ENCODE results near the gene DAGLA. TPM values are rescaled to one million over a fixed set of nuclear protein-coding genes. Genes with fewer than 3 reads are reported as not detected.

The DAGLA gene
- total RNA-seq, 4 donors from 2014 or later: 0.29 to 5.4 (median 1.9) TPM

GRCh38 chr11:61738776-61739175 is 58.6 kb downstream of the DAGLA start:
- Histone ChIP-seq H3K4me3 (no peak overlapping the region), H3K36me3 (no peaks in the 10 kb centered on the region), H3K9me3 (no peaks in the 10 kb centered on the region), H3K4me1 (no peaks in the 10 kb centered on the region), H3K27me3 (no peaks in the 10 kb centered on the region), H3K27ac (no peak overlapping the region)
- intact Hi-C loops (cut with DNase I; ENCODE audit: low total_unique reads): no loop called here
- no peak for TF ChIP-seq POLR2A (IDR thresholded peaks at IDR 0.05)
- no peak for TF ChIP-seq CTCF (IDR thresholded peaks at IDR 0.05)
- DNase-seq: no peak

- Histone ChIP-seq H3K36me3 (no peaks in the 10 kb centered on the region), H3K9me3 (no peaks in the 10 kb centered on the region), H3K4me1 (no peaks in the 10 kb centered on the region), H3K4me3 (no peak overlapping the region), H3K27me3 (no peaks in the 10 kb centered on the region), H3K27ac (no peak overlapping the region)
- intact Hi-C loops (cut with DNase I; ENCODE audit: low total_unique reads): no loop called here
- TF ChIP-seq POLR2A (IDR thresholded peaks at IDR 0.05): no peak
- TF ChIP-seq CTCF (IDR thresholded peaks at IDR 0.05): no peak
- no peak for DNase-seq
These were observed 59.2 kb downstream of the DAGLA start for GRCh38 chr11:61739413-61739812.

GRCh38 chr11:61739966-61740365 is 59.8 kb downstream of the DAGLA start:
- intact Hi-C loops (cut with DNase I; ENCODE audit: low total_unique reads): no loop called here
- H3K4me3 ChIP-seq: no peak overlapping the region
- no peaks in the 10 kb centered on the region for H3K9me3 ChIP-seq
- no peak for TF ChIP-seq CTCF (IDR thresholded peaks at IDR 0.05)
- no peak for TF ChIP-seq POLR2A (IDR thresholded peaks at IDR 0.05)
- no peaks in the 10 kb centered on the region for H3K36me3 ChIP-seq
- H3K27me3 ChIP-seq: no peaks in the 10 kb centered on the region
- no peak overlapping the region for H3K27ac ChIP-seq
- no peaks in the 10 kb centered on the region for H3K4me1 ChIP-seq
- DNase-seq: no peak

GRCh38 chr11:61742391-61742790 is 62.2 kb downstream of the DAGLA start:
- H3K4me1 ChIP-seq: no peaks in the 10 kb centered on the region
- no peak overlapping the region for H3K27ac ChIP-seq
- H3K9me3 ChIP-seq: no peaks in the 10 kb centered on the region
- intact Hi-C loops (cut with DNase I; ENCODE audit: low total_unique reads): no loop called here
- H3K4me3 ChIP-seq: no peak overlapping the region
- H3K27me3 ChIP-seq: no peaks in the 10 kb centered on the region
- TF ChIP-seq POLR2A (IDR thresholded peaks at IDR 0.05) (no peak), CTCF (IDR thresholded peaks at IDR 0.05) (no peak)
- no peaks in the 10 kb centered on the region for H3K36me3 ChIP-seq
- no peak for DNase-seq

- Histone ChIP-seq H3K4me3 (no peak overlapping the region), H3K27me3 (no peaks in the 10 kb centered on the region), H3K36me3 (no peaks in the 10 kb centered on the region), H3K4me1 (no peaks in the 10 kb centered on the region), H3K27ac (no peak overlapping the region), H3K9me3 (no peaks in the 10 kb centered on the region)
- DNase-seq: no peak
- TF ChIP-seq CTCF (IDR thresholded peaks at IDR 0.05) (no peak), POLR2A (IDR thresholded peaks at IDR 0.05) (no peak)
- intact Hi-C loops (cut with DNase I; ENCODE audit: low total_unique reads): no loop called here
These were observed 63.4 kb downstream of the DAGLA start for GRCh38 chr11:61743486-61744095.

All from uterus (tissue), 4 donors.